KOPT-K1 (cell line): Measurements from ENCODE around the gene TPK1.

Source experiments
- H3K27ac ChIP-seq: fragments of 200-600 bp; sonication (generic); 2 replicates; pipeline ENCODE4 v1.5.1; 2016; ENCODE audit warnings: antibody characterized with exemption, mild to moderate bottlenecking, low read depth, low read length; ENCODE audit not compliant: poor library complexity, severe bottlenecking
- H3K36me3 ChIP-seq: fragments of 200-600 bp; sonication (generic); 2 replicates; pipeline ENCODE4 v1.5.1; 2017; ENCODE audit warnings: antibody characterized with exemption, mild to moderate bottlenecking, low read length, moderate library complexity; ENCODE audit not compliant: insufficient read depth
- H3K9me3 ChIP-seq: fragments of 200-600 bp; sonication (generic); 2 replicates; pipeline ENCODE4 v1.5.1; 2017; ENCODE audit warnings: antibody characterized with exemption, low read length, mild to moderate bottlenecking; ENCODE audit not compliant: insufficient read depth, poor library complexity, severe bottlenecking

TPK1 gene

DNA sequence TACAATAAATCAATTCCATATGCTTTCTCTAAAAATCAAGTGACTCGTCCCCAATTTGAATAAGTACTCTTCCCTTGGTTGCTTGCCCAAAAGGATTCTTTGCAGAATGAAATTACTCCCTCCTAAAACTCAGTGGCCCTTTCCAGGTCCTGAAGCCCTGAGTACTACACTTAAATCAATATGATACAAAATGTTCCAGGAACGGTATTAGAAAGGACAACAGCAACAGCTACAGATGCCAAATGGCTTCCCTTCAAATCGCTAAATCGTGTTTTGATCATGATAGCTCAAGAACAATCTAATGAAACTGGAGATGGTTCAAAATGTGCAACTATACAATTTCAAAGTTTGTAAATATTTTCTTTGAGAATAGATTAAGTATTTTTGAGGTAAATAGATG, 59.4 kb downstream of the TPK1 start:
- Histone ChIP-seq H3K9me3 (no peaks in the 10 kb centered on the region), H3K36me3 (no peaks in the 10 kb centered on the region), H3K27ac (no peak overlapping the region)

DNA sequence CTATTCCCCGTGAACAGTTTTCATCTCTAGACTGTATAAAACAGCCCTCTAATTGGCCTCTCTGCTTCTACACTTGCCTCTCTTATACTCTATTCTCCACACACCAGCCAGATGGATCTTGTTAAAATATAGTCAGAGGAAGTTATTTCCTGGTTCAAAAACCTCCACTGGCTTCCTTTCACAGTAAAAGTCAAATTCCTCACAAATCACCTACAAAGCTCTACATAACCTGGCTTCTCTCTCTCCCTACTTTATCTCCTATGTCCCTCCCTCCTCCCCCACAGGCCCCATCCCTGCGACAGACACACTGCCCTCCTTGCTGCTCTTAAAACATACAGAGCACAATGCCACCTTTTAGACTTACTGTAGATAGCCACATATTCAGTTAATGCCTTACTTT, 60.1 kb downstream of the TPK1 start:
- no peaks in the 10 kb centered on the region for H3K9me3 ChIP-seq
- H3K27ac ChIP-seq = no peak overlapping the region
- H3K36me3 ChIP-seq = no peaks in the 10 kb centered on the region

DNA sequence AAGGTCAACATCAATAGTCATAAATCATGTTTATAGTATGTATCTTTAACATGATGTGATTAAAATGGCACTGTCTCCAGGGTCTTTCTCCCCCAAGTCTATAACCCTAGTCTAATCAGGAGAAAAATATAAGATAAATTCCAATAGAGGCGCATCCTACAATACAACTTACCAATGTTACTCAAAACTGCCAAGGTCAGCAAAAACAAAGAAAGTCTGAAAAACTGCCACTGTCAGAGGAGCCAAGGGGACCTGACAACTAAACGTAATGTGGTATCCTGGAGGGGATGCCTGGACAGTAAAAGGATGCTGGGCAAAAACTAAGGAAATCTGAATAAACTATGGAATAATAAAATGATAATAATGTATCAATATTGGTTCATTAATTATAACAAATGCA, 63.9 kb downstream of the TPK1 start:
- Histone ChIP-seq H3K27ac (no peak overlapping the region), H3K36me3 (no peaks in the 10 kb centered on the region), H3K9me3 (no peaks in the 10 kb centered on the region)

DNA sequence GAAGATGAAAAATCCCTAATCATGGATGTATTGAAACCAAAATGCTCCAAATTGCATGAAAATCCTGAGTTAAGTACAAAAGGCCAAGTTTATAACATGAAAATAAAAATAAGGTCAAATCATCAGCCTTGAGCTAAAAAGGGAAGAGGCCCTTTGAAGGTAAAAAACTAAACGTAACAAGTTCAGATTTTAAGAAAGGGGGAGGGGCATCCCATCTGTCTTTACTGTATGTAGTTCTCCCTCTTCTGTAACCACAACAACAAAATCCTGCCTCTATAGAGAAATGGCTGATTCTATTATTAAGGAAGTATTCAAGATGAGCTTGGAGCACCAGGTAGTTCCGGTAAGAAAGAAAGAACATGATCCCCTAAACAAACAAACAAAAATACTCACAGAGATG, 64.7 kb downstream of the TPK1 start:
- no peak overlapping the region for H3K27ac ChIP-seq
- H3K9me3 ChIP-seq = no peaks in the 10 kb centered on the region
- no peaks in the 10 kb centered on the region for H3K36me3 ChIP-seq

DNA sequence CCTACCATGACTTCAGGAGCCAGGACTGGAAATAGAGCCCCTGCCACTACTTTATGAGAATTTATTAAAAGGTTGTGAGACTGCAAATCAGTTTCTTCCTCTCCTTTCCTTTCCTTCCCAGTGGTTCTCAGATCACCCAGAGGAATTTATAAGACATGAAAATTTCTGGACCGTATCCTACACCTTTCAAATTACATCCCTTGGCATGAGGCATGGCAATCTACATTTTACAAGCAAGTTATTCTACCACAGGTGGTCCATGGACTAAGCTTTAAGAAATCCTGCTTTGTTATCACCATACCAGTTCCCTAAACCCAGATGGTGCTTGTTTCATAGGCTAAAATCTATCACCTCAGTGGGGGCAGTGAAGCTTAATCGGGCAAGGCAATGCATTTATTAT, 66.5 kb downstream of the TPK1 start:
- no peaks in the 10 kb centered on the region for H3K9me3 ChIP-seq
- H3K27ac ChIP-seq = no peak overlapping the region
- no peaks in the 10 kb centered on the region for H3K36me3 ChIP-seq

DNA sequence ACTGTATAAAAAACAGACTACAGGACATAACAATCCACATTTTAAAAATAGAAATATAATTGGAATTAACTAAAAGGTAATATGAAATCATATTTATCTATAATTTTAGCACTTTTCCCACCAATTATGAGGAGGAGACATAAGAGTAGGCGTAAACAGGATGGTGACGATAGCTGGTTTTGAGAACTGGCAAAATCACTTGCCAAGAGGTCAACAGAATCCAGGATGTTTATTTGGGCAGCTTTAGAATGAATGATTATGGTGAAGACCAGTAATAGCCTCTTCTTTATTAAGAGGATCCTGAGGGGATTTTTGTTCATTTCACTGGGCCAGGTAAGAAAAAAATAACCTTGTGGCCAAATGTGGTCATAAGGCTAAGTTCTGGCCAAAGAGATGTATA, 67.2 kb downstream of the TPK1 start:
- Histone ChIP-seq H3K27ac (no peak overlapping the region), H3K9me3 (no peaks in the 10 kb centered on the region), H3K36me3 (no peaks in the 10 kb centered on the region)

DNA sequence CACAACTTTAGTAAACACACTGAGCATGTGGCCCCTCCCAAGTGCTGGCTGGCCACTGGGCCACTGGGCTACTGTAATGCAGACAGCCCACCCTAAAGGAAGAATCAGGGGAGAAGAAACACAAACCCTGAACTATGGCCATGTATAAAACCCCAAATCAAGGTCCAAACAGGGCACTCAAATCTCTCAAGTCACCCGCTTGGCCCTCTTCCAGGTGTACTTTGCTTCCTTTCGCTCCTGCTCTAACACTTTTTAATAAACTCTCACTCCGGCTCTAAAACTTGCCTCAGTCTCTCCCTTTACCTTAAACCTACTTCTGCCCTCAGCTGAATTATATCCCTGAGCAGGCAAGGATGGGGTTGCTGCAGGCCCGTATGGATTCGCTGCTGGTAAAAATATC, 72.6 kb downstream of the TPK1 start:
- Histone ChIP-seq H3K36me3 (no peaks in the 10 kb centered on the region), H3K9me3 (no peaks in the 10 kb centered on the region), H3K27ac (no peak overlapping the region)

DNA sequence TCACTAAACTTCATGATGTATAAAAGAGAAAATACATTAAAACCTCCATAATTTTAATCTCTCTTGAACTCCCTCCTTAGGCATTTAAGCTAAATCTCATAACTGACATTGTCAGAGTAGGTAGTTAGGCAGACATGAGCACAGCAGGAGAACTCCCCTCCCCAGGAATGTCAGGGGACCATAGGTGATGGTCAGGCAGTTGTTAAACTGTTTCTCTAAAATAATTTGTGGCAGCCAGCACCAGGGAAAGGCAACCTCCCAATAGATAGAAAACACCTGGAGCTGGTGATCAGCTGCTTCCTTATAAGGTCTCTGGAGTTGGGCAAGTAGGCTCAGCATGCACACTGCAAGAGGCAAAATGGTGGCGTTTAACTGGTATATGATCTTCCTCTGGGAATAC, 73.0 kb downstream of the TPK1 start:
- H3K9me3 ChIP-seq = no peaks in the 10 kb centered on the region
- no peak overlapping the region for H3K27ac ChIP-seq
- no peaks in the 10 kb centered on the region for H3K36me3 ChIP-seq

DNA sequence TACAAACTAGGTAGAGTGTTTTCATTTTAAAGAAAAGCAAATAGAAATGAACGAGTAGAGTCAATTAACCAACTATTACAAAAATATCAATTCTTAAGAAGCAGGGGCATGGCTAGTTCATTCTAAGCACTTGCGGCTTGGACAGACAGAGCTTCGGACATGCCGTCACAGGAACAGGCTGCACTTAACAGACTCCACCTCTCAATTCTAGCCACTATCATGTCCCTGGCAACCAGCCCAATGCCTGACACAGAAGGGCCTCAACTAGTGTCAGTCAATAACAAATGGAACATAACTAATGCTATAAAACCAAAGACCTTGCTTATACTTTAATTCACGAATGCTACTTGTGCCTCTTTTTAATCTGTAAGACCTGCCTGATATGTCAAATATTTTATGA, 74.4 kb downstream of the TPK1 start:
- H3K36me3 ChIP-seq = no peaks in the 10 kb centered on the region

DNA sequence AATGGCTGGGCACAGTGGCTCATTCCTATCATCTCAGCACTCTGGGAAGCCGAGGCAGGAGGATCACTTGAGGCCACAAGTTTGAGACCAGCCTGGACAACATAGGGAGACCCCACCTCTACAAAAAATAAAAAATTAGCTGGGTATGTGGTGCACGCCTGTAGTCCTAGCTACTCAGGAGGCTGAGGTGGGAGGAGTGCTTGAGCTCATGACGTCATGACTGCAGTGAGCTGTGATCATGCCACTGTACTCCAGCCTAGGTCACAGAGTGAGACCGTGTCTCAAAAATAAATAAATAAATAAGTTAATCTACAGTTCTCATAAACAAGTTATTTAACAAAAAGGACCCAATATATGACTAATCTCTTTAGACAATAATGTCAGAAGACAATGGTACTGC, 76.2 kb downstream of the TPK1 start:
- H3K36me3 ChIP-seq = no peaks in the 10 kb centered on the region
- no peak overlapping the region for H3K27ac ChIP-seq
- no peaks in the 10 kb centered on the region for H3K9me3 ChIP-seq

More for the DNA sequence above, 74.4 kb downstream of the TPK1 start:
- Histone ChIP-seq H3K9me3 (no peaks in the 10 kb centered on the region), H3K27ac (no peak overlapping the region)

DNA sequence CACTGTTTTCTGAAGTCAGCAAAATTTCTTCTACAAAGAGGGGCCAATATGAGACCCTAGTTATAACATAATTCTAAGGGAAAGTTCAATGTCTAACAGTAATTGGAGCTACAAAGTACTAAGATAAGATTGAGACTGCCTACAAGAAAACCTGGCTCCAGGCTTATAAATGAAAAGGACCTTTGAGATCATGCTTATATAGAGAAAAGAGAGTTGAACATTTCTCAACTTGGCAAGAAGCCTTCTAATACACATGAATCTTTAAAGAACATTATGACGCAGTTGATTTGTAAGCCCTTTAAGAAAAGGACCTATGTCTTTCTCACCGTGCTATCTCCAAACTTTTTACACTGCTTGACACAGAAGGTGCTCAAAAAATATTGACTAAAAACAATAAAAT, 87.9 kb downstream of the TPK1 start:
- Histone ChIP-seq H3K36me3 (no peaks in the 10 kb centered on the region), H3K27ac (no peak overlapping the region), H3K9me3 (no peaks in the 10 kb centered on the region)

DNA sequence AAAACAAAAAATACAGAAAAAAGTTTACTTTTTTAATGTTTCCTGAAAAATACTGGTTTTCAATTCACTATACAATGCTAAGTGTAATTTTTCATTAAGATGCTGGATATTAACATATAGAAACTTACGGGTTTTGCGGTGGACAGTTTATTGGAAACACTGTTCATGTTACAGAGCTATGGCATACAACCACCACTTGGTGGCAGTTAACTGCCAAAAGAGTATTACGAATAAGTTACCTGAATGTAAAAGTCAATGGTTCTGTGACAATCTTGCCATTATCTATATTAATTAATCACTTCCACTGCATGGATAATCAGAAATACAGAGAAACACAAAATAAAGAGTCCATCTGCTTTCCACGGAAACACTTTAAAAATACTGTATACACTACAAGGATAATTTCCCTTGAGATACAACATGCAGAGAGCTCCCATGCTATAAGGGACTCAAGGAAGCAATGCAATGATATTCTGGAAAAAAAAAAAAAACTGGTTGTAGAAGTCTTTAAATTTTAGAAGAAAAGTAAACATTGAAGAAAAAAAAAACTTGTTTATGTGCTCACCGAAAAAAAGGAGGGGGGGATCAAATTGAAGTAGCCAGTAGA, 97.0 kb downstream of the TPK1 start:
- Histone ChIP-seq H3K9me3 (no peaks in the 10 kb centered on the region), H3K27ac (no peak overlapping the region)

DNA sequence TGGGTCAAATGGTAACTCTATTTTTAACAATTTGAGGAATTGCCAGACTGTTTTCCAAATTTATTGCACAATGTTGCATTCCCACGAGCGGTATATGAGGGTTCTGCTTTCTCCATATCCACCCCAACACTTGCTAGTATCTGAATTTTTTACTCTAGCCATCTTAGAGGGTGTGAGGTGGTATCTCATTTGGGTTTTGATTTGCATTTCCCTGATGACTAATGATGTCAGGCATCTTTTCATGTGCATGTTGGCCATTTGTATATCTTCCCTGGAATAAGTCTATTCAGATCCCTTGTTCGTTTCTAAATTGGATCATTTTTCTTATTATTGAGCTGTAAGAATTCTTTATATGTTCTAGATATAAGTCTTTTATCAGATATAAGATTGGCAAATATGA, 97.7 kb downstream of the TPK1 start:
- Histone ChIP-seq H3K36me3 (no peaks in the 10 kb centered on the region), H3K27ac (no peak overlapping the region), H3K9me3 (no peaks in the 10 kb centered on the region)

More for the DNA sequence above, 97.0 kb downstream of the TPK1 start:
- H3K36me3 ChIP-seq = no peaks in the 10 kb centered on the region

DNA sequence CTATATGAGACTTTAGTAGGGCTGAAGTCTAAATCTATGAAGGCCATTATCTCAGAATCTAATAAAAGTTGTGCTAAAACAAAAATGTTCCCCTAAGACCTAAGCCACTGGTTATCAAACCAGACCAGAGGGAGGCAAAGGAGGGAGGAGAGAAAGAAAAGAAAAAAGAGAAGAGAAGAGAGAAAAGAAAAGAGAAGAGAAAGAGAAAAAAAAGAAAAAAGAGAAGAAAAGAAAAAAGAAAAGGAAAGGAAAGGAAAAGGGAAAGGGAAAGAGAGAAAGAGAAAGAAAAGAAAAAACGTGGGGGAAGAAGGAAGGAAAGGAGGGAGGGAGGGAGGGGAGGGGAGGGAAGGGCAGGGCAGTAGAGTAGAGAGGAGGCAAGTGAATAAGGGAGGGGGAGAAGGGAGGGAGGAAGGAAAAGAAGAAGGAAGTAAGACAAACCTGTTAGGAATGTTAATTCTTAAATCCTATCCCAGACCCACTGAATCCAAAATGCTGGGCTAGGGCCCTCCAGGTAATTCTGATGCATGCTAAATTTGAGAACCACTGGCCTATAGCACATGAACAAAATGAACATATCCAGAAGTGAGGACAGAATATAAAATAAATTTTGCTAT, 98.9 kb downstream of the TPK1 start:
- Histone ChIP-seq H3K27ac (no peak overlapping the region), H3K36me3 (no peaks in the 10 kb centered on the region), H3K9me3 (no peaks in the 10 kb centered on the region)

DNA sequence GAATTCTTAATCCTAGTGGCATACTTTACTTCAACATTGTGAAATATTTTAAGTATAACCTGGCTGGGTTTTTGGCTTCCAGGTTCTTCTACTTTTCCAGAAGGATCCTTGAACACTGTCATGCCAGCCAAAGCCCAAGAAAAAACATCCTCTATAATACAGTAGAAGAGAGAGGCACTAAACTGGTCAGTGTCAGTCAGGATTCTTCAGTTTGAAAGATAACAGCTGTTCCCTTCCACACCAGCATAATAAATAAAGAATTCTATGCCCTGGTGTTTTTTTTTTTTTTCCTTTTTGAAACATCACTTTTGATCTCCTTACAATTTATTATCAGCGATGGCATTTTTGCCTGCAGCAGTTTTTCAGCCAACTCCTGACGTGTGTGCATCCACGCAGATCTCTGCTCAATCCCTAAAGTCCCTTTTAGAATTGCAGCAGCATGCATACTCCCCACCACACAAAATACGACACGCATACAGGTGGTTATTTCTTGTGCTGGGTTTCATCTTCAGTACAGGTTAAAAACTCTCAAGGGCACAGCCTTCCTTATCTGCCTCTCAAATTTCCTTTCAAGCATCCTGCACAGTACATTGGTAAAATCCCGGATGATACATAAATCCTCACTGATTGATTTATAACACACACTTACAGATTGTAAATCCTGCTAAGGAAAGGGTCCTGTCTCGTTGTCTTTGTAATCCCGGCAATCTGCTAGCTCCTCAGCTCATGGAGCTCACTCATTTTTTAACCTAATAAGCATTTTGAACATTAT, 100.2 kb downstream of the TPK1 start:
- Histone ChIP-seq H3K27ac (no peak overlapping the region), H3K9me3 (no peaks in the 10 kb centered on the region), H3K36me3 (no peaks in the 10 kb centered on the region)
